Measurements from ENCODE around the gene LLGL2. TPM values are rescaled to one million over a fixed set of nuclear protein-coding genes. Genes with fewer than 3 reads are reported as not detected.

Gene LLGL2
- total RNA-seq, 1 donor from 2014 or later, result 33.1 TPM

DNA sequence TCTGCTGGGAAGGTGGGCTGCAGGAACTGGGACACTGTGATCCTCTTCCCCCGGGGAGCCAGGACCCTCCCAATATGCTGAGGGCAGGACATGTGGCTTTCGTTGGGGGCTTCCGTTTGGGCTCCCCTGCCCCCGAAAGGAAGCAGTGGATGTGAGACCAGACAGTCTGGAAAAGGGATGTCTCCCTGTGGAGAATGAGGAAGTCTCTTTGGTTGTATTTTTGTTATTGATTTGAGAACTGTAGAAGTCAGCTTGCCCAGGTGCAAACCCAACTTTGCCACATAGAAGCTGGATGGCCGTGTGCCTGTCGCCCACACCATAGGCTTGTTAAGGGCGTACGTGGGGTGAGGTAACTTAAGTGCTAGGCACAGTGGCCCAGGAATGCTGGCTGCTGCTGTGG is 18.8 kb downstream of the LLGL2 start:
- no peak overlapping the region for H3K27ac Mint-ChIP-seq
- peaks cover 12% of the 10 kb centered on the region for H3K4me1 Mint-ChIP-seq
- no peak for DNase-seq (ENCODE audit: low spot score in 2 of 2, unreplicated experiment in 2 of 2)
- no peaks in the 10 kb centered on the region for H3K36me3 Mint-ChIP-seq
- H3K27me3 Mint-ChIP-seq (ENCODE audit: low read depth), result no peaks in the 10 kb centered on the region
- no peak overlapping the region for H3K4me3 Mint-ChIP-seq
- TF ChIP-seq, protein P1, sequence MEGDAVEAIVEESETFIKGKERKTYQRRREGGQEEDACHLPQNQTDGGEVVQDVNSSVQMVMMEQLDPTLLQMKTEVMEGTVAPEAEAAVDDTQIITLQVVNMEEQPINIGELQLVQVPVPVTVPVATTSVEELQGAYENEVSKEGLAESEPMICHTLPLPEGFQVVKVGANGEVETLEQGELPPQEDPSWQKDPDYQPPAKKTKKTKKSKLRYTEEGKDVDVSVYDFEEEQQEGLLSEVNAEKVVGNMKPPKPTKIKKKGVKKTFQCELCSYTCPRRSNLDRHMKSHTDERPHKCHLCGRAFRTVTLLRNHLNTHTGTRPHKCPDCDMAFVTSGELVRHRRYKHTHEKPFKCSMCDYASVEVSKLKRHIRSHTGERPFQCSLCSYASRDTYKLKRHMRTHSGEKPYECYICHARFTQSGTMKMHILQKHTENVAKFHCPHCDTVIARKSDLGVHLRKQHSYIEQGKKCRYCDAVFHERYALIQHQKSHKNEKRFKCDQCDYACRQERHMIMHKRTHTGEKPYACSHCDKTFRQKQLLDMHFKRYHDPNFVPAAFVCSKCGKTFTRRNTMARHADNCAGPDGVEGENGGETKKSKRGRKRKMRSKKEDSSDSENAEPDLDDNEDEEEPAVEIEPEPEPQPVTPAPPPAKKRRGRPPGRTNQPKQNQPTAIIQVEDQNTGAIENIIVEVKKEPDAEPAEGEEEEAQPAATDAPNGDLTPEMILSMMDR (IDR thresholded peaks at IDR 0.05; ENCODE audit: unreplicated experiment), result no peak
- H3K9me3 Mint-ChIP-seq, result no peaks in the 10 kb centered on the region

- peaks cover 13% of the 10 kb centered on the region for H3K4me1 Mint-ChIP-seq
- H3K4me3 Mint-ChIP-seq, result no peak overlapping the region
- no peaks in the 10 kb centered on the region for H3K9me3 Mint-ChIP-seq
- DNase-seq (ENCODE audit: low spot score in 2 of 2, unreplicated experiment in 2 of 2), result no peak
- TF ChIP-seq, protein P1 (IDR thresholded peaks at IDR 0.05; ENCODE audit: unreplicated experiment), result no peak
- H3K36me3 Mint-ChIP-seq, result no peaks in the 10 kb centered on the region
- H3K27me3 Mint-ChIP-seq (ENCODE audit: low read depth), result no peaks in the 10 kb centered on the region
- no peak overlapping the region for H3K27ac Mint-ChIP-seq
Measured at GRCh38 chr17:75546181-75546580, 20.7 kb downstream of the LLGL2 start.

GRCh38 chr17:75547091-75547490 is 21.6 kb downstream of the LLGL2 start:
- TF ChIP-seq, protein P1 (IDR thresholded peaks at IDR 0.05; ENCODE audit: unreplicated experiment), result no peak
- Mint-ChIP-seq H3K27me3 (ENCODE audit: low read depth) (no peaks in the 10 kb centered on the region), H3K36me3 (no peaks in the 10 kb centered on the region), H3K27ac (no peak overlapping the region), H3K4me3 (no peak overlapping the region), H3K9me3 (no peaks in the 10 kb centered on the region), H3K4me1 (peaks cover 13% of the 10 kb centered on the region)
- DNase-seq (ENCODE audit: low spot score in 2 of 2, unreplicated experiment in 2 of 2), result no peak

DNA sequence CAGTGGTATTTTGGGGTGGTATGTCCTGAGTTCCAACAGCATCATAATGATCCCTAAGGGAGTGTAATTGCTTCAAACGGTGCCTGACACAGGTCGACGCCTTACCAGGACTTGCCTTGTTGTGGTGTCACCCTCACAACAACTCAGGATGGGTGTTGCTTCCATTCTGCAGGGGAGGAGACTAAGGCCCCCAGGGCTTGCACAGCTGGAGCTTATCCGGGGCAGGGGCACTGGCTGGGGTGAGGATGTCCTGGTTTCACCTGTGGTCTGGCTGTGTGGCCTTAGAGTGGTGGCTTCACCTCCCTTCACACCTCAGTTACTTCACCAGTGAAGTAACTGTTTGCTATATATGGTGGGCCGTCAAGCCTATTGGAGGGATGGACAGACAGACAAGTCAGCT is 23.3 kb downstream of the LLGL2 start:
- Mint-ChIP-seq H3K4me3 (no peak overlapping the region), H3K36me3 (no peaks in the 10 kb centered on the region), H3K27me3 (ENCODE audit: low read depth) (no peaks in the 10 kb centered on the region), H3K9me3 (no peaks in the 10 kb centered on the region), H3K4me1 (peaks cover 29% of the 10 kb centered on the region), H3K27ac (no peak overlapping the region)
- TF ChIP-seq, protein P1 (IDR thresholded peaks at IDR 0.05; ENCODE audit: unreplicated experiment), result no peak
- no peak for DNase-seq (ENCODE audit: low spot score in 2 of 2, unreplicated experiment in 2 of 2)

DNA sequence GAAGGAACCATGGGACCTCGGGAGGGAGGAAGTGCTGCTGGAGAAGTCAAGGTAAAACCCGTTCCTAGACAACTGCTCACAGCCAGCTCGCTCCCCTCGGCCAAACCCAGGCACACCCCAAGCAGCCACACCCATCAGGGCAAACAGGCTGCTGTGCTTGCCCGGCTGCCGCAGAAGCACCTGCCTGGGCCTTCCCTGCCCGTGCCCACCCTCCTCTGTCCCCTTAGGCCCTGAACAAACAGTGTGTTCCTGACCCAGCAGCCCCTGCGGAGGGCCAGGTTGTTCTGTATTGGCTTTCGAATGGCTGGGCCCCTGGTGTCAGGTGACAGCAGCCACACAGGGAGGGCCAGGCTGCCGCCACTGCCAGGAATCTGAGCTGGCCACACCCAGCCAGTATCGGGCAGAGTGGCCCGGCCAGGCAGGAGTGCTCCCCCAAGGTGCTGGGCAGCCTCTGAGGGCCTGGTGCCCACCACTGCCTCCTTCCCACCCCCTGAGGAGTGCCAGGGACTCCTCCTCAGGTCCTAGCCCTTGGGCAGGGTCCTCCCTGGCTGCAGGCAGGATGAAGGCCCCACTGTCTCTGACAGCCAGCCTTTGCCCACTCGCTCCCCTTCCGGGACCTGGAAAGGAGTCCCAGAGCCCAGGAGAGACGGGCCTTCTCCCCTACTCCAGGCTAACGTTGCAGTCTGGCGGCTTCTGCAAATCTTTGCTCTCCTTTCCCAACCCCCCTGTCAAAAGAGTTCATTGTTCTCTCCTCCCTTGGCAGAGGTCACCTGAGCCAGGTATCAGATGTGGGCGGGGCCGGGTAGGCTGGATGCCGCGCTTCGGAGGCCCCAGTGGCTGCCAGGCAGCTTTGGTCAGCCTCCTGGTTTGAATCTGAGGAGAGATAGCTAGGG is 24.0 kb downstream of the LLGL2 start:
- TF ChIP-seq, protein P1 (IDR thresholded peaks at IDR 0.05; ENCODE audit: unreplicated experiment), result no peak
- Mint-ChIP-seq H3K4me1 (peaks cover 31% of the 10 kb centered on the region), H3K27me3 (ENCODE audit: low read depth) (no peaks in the 10 kb centered on the region), H3K27ac (peak overlapping the region; percentile 87), H3K9me3 (no peaks in the 10 kb centered on the region), H3K36me3 (no peaks in the 10 kb centered on the region), H3K4me3 (no peak overlapping the region)
- DNase-seq (ENCODE audit: low spot score in 2 of 2, unreplicated experiment in 2 of 2), result no peak
